Karpas-422 (cell line): Measurements from ENCODE around the gene SULT2B1. TPM values are rescaled to one million over a fixed set of nuclear protein-coding genes. Genes with fewer than 3 reads are reported as not detected.
"Not testable (repeated sequence)": the region's sequence is repeated elsewhere in the genome, so short reads cannot be mapped to it uniquely, and the experiment has no call there.

Experiments used
- DNase-seq: peaks from one replicate; pipeline ENCODE4 v3.0.0-alpha.2; 2015
- H2AFZ ChIP-seq: fragments of 200-600 bp; sonication (generic); 2 replicates; pipeline ENCODE4 v1.6.1; 2014; ENCODE audit warnings: antibody characterized with exemption, low read length, mixed read lengths
- H3K27ac ChIP-seq: fragments of 200-600 bp; sonication (generic); 2 replicates; pipeline ENCODE4 v1.5.1; 2014; ENCODE audit warnings: mild to moderate bottlenecking, low read length, moderate library complexity
- H3K27me3 ChIP-seq: fragments of 200-600 bp; sonication (generic); 2 replicates; pipeline ENCODE4 v1.6.1; 2014; ENCODE audit warnings: low read length, mixed read lengths
- H3K36me3 ChIP-seq: fragments of 200-600 bp; sonication (generic); 2 replicates; pipeline ENCODE4 v1.6.1; 2014; ENCODE audit warnings: low read length, mixed read lengths; ENCODE audit not compliant: insufficient read depth
- H3K4me1 ChIP-seq: fragments of 200-600 bp; sonication (generic); 2 replicates; pipeline ENCODE4 v1.6.1; 2014; ENCODE audit warnings: mild to moderate bottlenecking, low read length, mixed read lengths
- H3K4me2 ChIP-seq: fragments of 200-600 bp; sonication (generic); 2 replicates; pipeline ENCODE4 v1.6.1; 2014; ENCODE audit warnings: low read length, low read depth, mild to moderate bottlenecking; ENCODE audit not compliant: poor library complexity, severe bottlenecking
- H3K4me3 ChIP-seq: fragments of 200-600 bp; sonication (generic); 2 replicates; pipeline ENCODE4 v1.5.1; 2014; ENCODE audit warnings: mild to moderate bottlenecking, antibody characterized with exemption, low read length, mixed read lengths
- H3K79me2 ChIP-seq: fragments of 200-600 bp; sonication (generic); 2 replicates; pipeline ENCODE4 v1.6.1; 2014; ENCODE audit warnings: mild to moderate bottlenecking, low read length, mixed read lengths
- H3K9ac ChIP-seq: fragments of 200-600 bp; sonication (generic); 2 replicates; pipeline ENCODE4 v1.6.0; 2014; ENCODE audit warnings: low read length
- H3K9me2 ChIP-seq: fragments of 200-600 bp; sonication (generic), shearing (Covaris generic); replicated peaks from 2 replicates; pipeline ENCODE4 v1.6.0; 2014; ENCODE audit warnings: mild to moderate bottlenecking, low read length, moderate library complexity; ENCODE audit not compliant: insufficient read depth
- H3K9me3 ChIP-seq: fragments of 300-700, 200-600 bp; sonication (generic); 2 replicates; pipeline ENCODE4 v1.6.1; 2014; ENCODE audit warnings: low read length, mixed read lengths
- H4K20me1 ChIP-seq: fragments of 200-600 bp; sonication (generic); 2 replicates; pipeline ENCODE4 v1.6.1; 2014; ENCODE audit warnings: mild to moderate bottlenecking, antibody characterized with exemption, low read length, low read depth; ENCODE audit not compliant: insufficient read depth
- total RNA-seq: library from RNA; depleted of rRNA; stranded (reverse); fragments of >200 nt; shearing (Covaris generic); gene quantifications from 2 replicates; pipeline ENCODE4 v1.2.3, GENCODE V29; 2014; ENCODE audit warnings: low replicate concordance

Gene SULT2B1
- total RNA-seq, 1 experiment from 2014 or later, result not detected

GRCh38 chr19:48511321-48511731 is 40.6 kb upstream of the SULT2B1 start:
- Histone ChIP-seq H3K9ac (no peak overlapping the region), H3K9me3 (no peaks in the 10 kb centered on the region), H2AFZ (no peak overlapping the region), H3K9me2 (no peaks in the 10 kb centered on the region), H3K27me3 (no peaks in the 10 kb centered on the region), H3K4me1 (peaks cover 23% of the 10 kb centered on the region), H3K36me3 (no peaks in the 10 kb centered on the region), H4K20me1 (no peaks in the 10 kb centered on the region), H3K4me2 (no peak overlapping the region), H3K27ac (no peak overlapping the region), H3K4me3 (no peak overlapping the region), H3K79me2 (no peaks in the 10 kb centered on the region)
- no peak for DNase-seq

GRCh38 chr19:48511800-48512503 is 40.0 kb upstream of the SULT2B1 start, which contains the start of gene LMTK3:
Gene LMTK3, minus strand, starts transcription at chr19:48511835. Its CDS starts 259 bp downstream, at chr19:48511576.
- Histone ChIP-seq H4K20me1 (no peaks in the 10 kb centered on the region), H3K9me2 (no peaks in the 10 kb centered on the region), H2AFZ (no peak within 1 kb of the TSS), H3K4me2 (peak within 1 kb of the TSS; percentile 94), H3K79me2 (no peaks in the 10 kb centered on the region), H3K27ac (no peak within 1 kb of the TSS), H3K27me3 (no peaks in the 10 kb centered on the region), H3K9ac (peak within 1 kb of the TSS; percentile 85; the same call in 1 of the 2 replicates), H3K4me3 (peak within 1 kb of the TSS; percentile 78; the same call in 1 of the 2 replicates), H3K9me3 (no peaks in the 10 kb centered on the region), H3K4me1 (peaks cover 24% of the 10 kb centered on the region), H3K36me3 (no peaks in the 10 kb centered on the region)
- DNase-seq, result peak; percentile 87

- no peaks in the 10 kb centered on the region for H3K36me3 ChIP-seq
- peak overlapping the region; percentile 94 for H3K4me2 ChIP-seq
- peak overlapping the region; percentile 98; the same call in 1 of the 2 replicates for H2AFZ ChIP-seq
- DNase-seq, result no peak
- H3K4me3 ChIP-seq, result peak overlapping the region; percentile 78
- no peaks in the 10 kb centered on the region for H3K27me3 ChIP-seq
- no peaks in the 10 kb centered on the region for H4K20me1 ChIP-seq
- no peaks in the 10 kb centered on the region for H3K9me2 ChIP-seq
- H3K9me3 ChIP-seq, result no peaks in the 10 kb centered on the region
- peak overlapping the region; percentile 85 for H3K9ac ChIP-seq
- no peaks in the 10 kb centered on the region for H3K79me2 ChIP-seq
- H3K27ac ChIP-seq, result no peak overlapping the region
- H3K4me1 ChIP-seq, result peaks cover 26% of the 10 kb centered on the region
These were observed 39.3 kb upstream of the SULT2B1 start for GRCh38 chr19:48512504-48513288.

- DNase-seq, result peak; percentile 92
- Histone ChIP-seq H3K79me2 (no peaks in the 10 kb centered on the region), H2AFZ (peak overlapping the region; percentile 98), H3K9me2 (no peaks in the 10 kb centered on the region), H3K9ac (peak overlapping the region; percentile 85), H3K4me1 (peaks cover 26% of the 10 kb centered on the region), H3K27me3 (no peaks in the 10 kb centered on the region), H3K36me3 (no peaks in the 10 kb centered on the region), H3K4me3 (peak overlapping the region; percentile 78), H3K27ac (0 out of 2 replicates have a peak overlapping the region, but pooled peaks have one; percentile 32), H3K4me2 (peak overlapping the region; percentile 94), H3K9me3 (no peaks in the 10 kb centered on the region), H4K20me1 (no peaks in the 10 kb centered on the region)
These were observed 38.5 kb upstream of the SULT2B1 start for GRCh38 chr19:48513289-48514122.

GRCh38 chr19:48514123-48514458 is 37.9 kb upstream of the SULT2B1 start:
- H3K27ac ChIP-seq, result no peak overlapping the region
- peak overlapping the region; percentile 78; the same call in 1 of the 2 replicates for H3K4me3 ChIP-seq
- H2AFZ ChIP-seq, result peak overlapping the region; percentile 98
- peaks cover 26% of the 10 kb centered on the region for H3K4me1 ChIP-seq
- H3K9me3 ChIP-seq, result no peaks in the 10 kb centered on the region
- no peak for DNase-seq
- no peaks in the 10 kb centered on the region for H3K36me3 ChIP-seq
- no peaks in the 10 kb centered on the region for H3K9me2 ChIP-seq
- peak overlapping the region; percentile 94 for H3K4me2 ChIP-seq
- H4K20me1 ChIP-seq, result no peaks in the 10 kb centered on the region
- no peaks in the 10 kb centered on the region for H3K79me2 ChIP-seq
- peak overlapping the region; percentile 85 for H3K9ac ChIP-seq
- no peaks in the 10 kb centered on the region for H3K27me3 ChIP-seq

GRCh38 chr19:48516536-48516935 is 35.4 kb upstream of the SULT2B1 start:
- Histone ChIP-seq H3K9ac (no peak overlapping the region), H3K79me2 (no peaks in the 10 kb centered on the region), H3K9me2 (no peaks in the 10 kb centered on the region), H3K9me3 (no peaks in the 10 kb centered on the region), H2AFZ (no peak overlapping the region), H3K27me3 (no peaks in the 10 kb centered on the region), H3K36me3 (no peaks in the 10 kb centered on the region), H4K20me1 (no peaks in the 10 kb centered on the region), H3K27ac (no peak overlapping the region), H3K4me2 (no peak overlapping the region), H3K4me3 (no peak overlapping the region), H3K4me1 (peaks cover 26% of the 10 kb centered on the region)
- no peak for DNase-seq

GRCh38 chr19:48518207-48518606 is 33.8 kb upstream of the SULT2B1 start:
- Histone ChIP-seq H2AFZ (no peak overlapping the region), H3K4me1 (peaks cover 12% of the 10 kb centered on the region), H3K4me2 (no peak overlapping the region), H3K36me3 (no peaks in the 10 kb centered on the region), H4K20me1 (no peaks in the 10 kb centered on the region), H3K79me2 (no peaks in the 10 kb centered on the region), H3K4me3 (no peak overlapping the region), H3K27me3 (no peaks in the 10 kb centered on the region), H3K9me2 (no peaks in the 10 kb centered on the region), H3K9me3 (no peaks in the 10 kb centered on the region), H3K27ac (no peak overlapping the region), H3K9ac (no peak overlapping the region)
- no peak for DNase-seq

- not testable (repeated sequence) for H3K9ac ChIP-seq, H3K27me3 ChIP-seq, H3K4me3 ChIP-seq, H3K9me3 ChIP-seq, H3K79me2 ChIP-seq, H3K9me2 ChIP-seq, H3K4me2 ChIP-seq, H3K4me1 ChIP-seq, H3K27ac ChIP-seq, DNase-seq, H3K36me3 ChIP-seq, H4K20me1 ChIP-seq, H2AFZ ChIP-seq
These were observed 32.5 kb upstream of the SULT2B1 start for GRCh38 chr19:48519426-48519825.
